EL (cell line): Measurements from ENCODE around the gene FRMD4B.
"Not testable (repeated sequence)": the region's sequence is repeated elsewhere in the genome, so short reads cannot be mapped to it uniquely, and the experiment has no call there.

Experiments used
- DNase-seq: peaks from one replicate; pipeline ENCODE4 v3.0.0-alpha.2; 2016

Gene FRMD4B

GRCh38 chr3:69359916-69360315 lies 26.0 kb downstream of the FRMD4B start:
- no peak for DNase-seq

- no peak for DNase-seq
Measured at GRCh38 chr3:69359339-69359893, 26.5 kb downstream of the FRMD4B start.

- peak; percentile 21 for DNase-seq
Measured at GRCh38 chr3:69357196-69357595, 28.7 kb downstream of the FRMD4B start.

- peak; percentile 56 for DNase-seq
Measured at GRCh38 chr3:69354948-69355347, 30.9 kb downstream of the FRMD4B start.

GRCh38 chr3:69353503-69353902 lies 32.4 kb downstream of the FRMD4B start:
- no peak for DNase-seq

- DNase-seq: no peak
Measured at GRCh38 chr3:69353088-69353478, 32.8 kb downstream of the FRMD4B start.

GRCh38 chr3:69352305-69353087 lies 33.4 kb downstream of the FRMD4B start:
- no peak for DNase-seq

GRCh38 chr3:69343875-69344274 lies 42.0 kb downstream of the FRMD4B start:
- DNase-seq: no peak

GRCh38 chr3:69342074-69342473 lies 43.8 kb downstream of the FRMD4B start:
- DNase-seq: no peak

- no peak for DNase-seq
Measured at GRCh38 chr3:69339760-69340159, 46.1 kb downstream of the FRMD4B start.

GRCh38 chr3:69338911-69339310 lies 47.0 kb downstream of the FRMD4B start:
- no peak for DNase-seq

GRCh38 chr3:69332934-69333333 lies 53.0 kb downstream of the FRMD4B start:
- DNase-seq: no peak

GRCh38 chr3:69330891-69331400 lies 54.9 kb downstream of the FRMD4B start:
- no peak for DNase-seq

GRCh38 chr3:69329892-69330291 lies 56.0 kb downstream of the FRMD4B start:
- DNase-seq: peak; percentile 91

- DNase-seq: no peak
Measured at GRCh38 chr3:69328963-69329302, 57.0 kb downstream of the FRMD4B start.

GRCh38 chr3:69328103-69328962 lies 57.6 kb downstream of the FRMD4B start:
- no peak for DNase-seq

GRCh38 chr3:69326855-69327300 lies 59.0 kb downstream of the FRMD4B start:
- DNase-seq: no peak

- DNase-seq: no peak
Measured at GRCh38 chr3:69325151-69325550, 60.7 kb downstream of the FRMD4B start.

- DNase-seq: peak; percentile 23
Measured at GRCh38 chr3:69324362-69325025, 61.4 kb downstream of the FRMD4B start.

- no peak for DNase-seq
Measured at GRCh38 chr3:69323941-69324340, 61.9 kb downstream of the FRMD4B start.

- DNase-seq: not testable (repeated sequence)
Measured at GRCh38 chr3:69322512-69322911, 63.4 kb downstream of the FRMD4B start.

- DNase-seq: no peak
Measured at GRCh38 chr3:69322158-69322509, 63.8 kb downstream of the FRMD4B start.
